Activated T-cell treated with anti-CD3 and anti-CD28 coated beads, Interleukin-2, amount 50 U/mL, for 1 hour (primary cell): ENCODE data around the gene INCENP.
A peak's percentile ranks its signal among the peaks of the same experiment; 100 is the strongest.

Source experiments
- DNase-seq: peaks from one replicate; pipeline ENCODE4 v3.0.0-alpha.2; 2020

The INCENP gene

GRCh38 chr11:62142921-62143320, 19.1 kb downstream of the INCENP start:
- DNase-seq = no peak

GRCh38 chr11:62143727-62144126, 19.9 kb downstream of the INCENP start:
- no peak for DNase-seq

- DNase-seq = no peak
These were observed 20.9 kb downstream of the INCENP start for GRCh38 chr11:62144641-62145255.

GRCh38 chr11:62145261-62145871, 21.6 kb downstream of the INCENP start:
- no peak for DNase-seq

- no peak for DNase-seq
These were observed 22.8 kb downstream of the INCENP start for GRCh38 chr11:62146476-62147200.

- no peak for DNase-seq
These were observed 23.7 kb downstream of the INCENP start for GRCh38 chr11:62147545-62147944.

- DNase-seq = no peak
These were observed 24.6 kb downstream of the INCENP start for GRCh38 chr11:62148271-62148980.

- DNase-seq = no peak
These were observed 26.4 kb downstream of the INCENP start for GRCh38 chr11:62149986-62150886.

- no peak for DNase-seq
These were observed 27.3 kb downstream of the INCENP start for GRCh38 chr11:62150887-62151736.

GRCh38 chr11:62151737-62152102, 27.9 kb downstream of the INCENP start:
- DNase-seq = no peak

GRCh38 chr11:62152245-62153086, 28.7 kb downstream of the INCENP start:
- DNase-seq = no peak

- DNase-seq = no peak
These were observed 29.2 kb downstream of the INCENP start for GRCh38 chr11:62153087-62153395.

GRCh38 chr11:62153617-62154016, 29.8 kb downstream of the INCENP start:
- DNase-seq = no peak

- no peak for DNase-seq
These were observed 33.8 kb downstream of the INCENP start for GRCh38 chr11:62157603-62158002.

GRCh38 chr11:62166371-62166770, 42.6 kb downstream of the INCENP start:
- DNase-seq = no peak

- no peak for DNase-seq
These were observed 45.6 kb downstream of the INCENP start for GRCh38 chr11:62169448-62169847.

- no peak for DNase-seq
These were observed 46.1 kb downstream of the INCENP start for GRCh38 chr11:62169935-62170334.

GRCh38 chr11:62171261-62171723, 47.5 kb downstream of the INCENP start:
- DNase-seq = peak; percentile 59

- no peak for DNase-seq
These were observed 48.5 kb downstream of the INCENP start for GRCh38 chr11:62172294-62172693.

GRCh38 chr11:62176766-62177165, 53.0 kb downstream of the INCENP start:
- DNase-seq = no peak

GRCh38 chr11:62179995-62180394, 56.2 kb downstream of the INCENP start:
- DNase-seq = no peak
